ENCODE measurements around the gene NFX1. TPM values are rescaled to one million over a fixed set of nuclear protein-coding genes. Genes with fewer than 3 reads are reported as not detected.

NFX1 gene
- total RNA-seq, 1 donor from 2014 or later, result 13.0 TPM

- H3K27ac Mint-ChIP-seq, result no peak overlapping the region
- Histone ChIP-seq H4K20me1 (ENCODE audit: low read depth) (no peaks in the 10 kb centered on the region), H3K79me2 (ENCODE audit: low read depth) (no peaks in the 10 kb centered on the region), H3K36me3 (peaks cover 28% of the 10 kb centered on the region), H2AFZ (replicated peaks) (no peak overlapping the region), H3K9ac (no peak overlapping the region), H3K9me3 (ENCODE audit: low read depth) (peaks cover 8% of the 10 kb centered on the region), H3K4me1 (no peaks in the 10 kb centered on the region), H3K27me3 (no peaks in the 10 kb centered on the region), H3K4me2 (no peak overlapping the region), H3K4me3 (no peak overlapping the region), H3F3A (ENCODE audit: low read depth) (no peaks in the 10 kb centered on the region), H3K27ac (no peak overlapping the region)
- H3K4me1 Mint-ChIP-seq, result no peaks in the 10 kb centered on the region
- no peak for TF ChIP-seq CTCF (IDR thresholded peaks at IDR 0.05)
- TF ChIP-seq EZH2phosphoT487 (IDR thresholded peaks at IDR 0.05), result no peak
- no peak for TF ChIP-seq EZH2 (IDR thresholded peaks at IDR 0.05)
- peaks cover 3% of the 10 kb centered on the region for H3K27me3 Mint-ChIP-seq (ENCODE audit: insufficient read depth, low read depth)
- H3K9me3 Mint-ChIP-seq, result peaks cover 26% of the 10 kb centered on the region
- peaks cover 42% of the 10 kb centered on the region for H3K36me3 Mint-ChIP-seq
- no peak overlapping the region for H3K4me3 Mint-ChIP-seq
- no peak for DNase-seq (ENCODE audit: low spot score)
Observed at GRCh38 chr9:33340186-33340585, 49.9 kb downstream of the NFX1 start.

DNA sequence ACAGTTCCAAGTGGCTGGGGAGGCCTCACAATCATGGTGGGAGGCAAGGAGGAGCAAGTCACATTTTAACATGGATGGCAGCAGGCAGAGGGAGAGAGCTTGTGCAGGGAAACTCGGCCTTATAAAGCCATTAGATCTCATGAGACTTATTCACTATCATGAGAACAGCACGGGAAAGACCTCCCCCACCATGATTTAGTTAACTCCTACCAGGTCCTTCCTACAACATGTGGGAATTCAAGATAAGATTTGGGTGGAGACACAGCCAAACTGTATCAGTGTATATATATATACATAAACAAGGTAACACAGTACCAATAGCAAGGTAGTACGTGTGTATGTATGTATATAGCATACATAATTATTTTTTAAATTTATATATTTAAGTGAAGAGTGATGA, 50.9 kb downstream of the NFX1 start:
- Histone ChIP-seq H3K36me3 (peaks cover 28% of the 10 kb centered on the region), H3K4me3 (no peak overlapping the region), H3K9ac (no peak overlapping the region), H3F3A (ENCODE audit: low read depth) (no peaks in the 10 kb centered on the region), H2AFZ (replicated peaks) (no peak overlapping the region), H3K4me2 (no peak overlapping the region), H3K27me3 (no peaks in the 10 kb centered on the region), H3K27ac (no peak overlapping the region), H3K9me3 (ENCODE audit: low read depth) (peaks cover 8% of the 10 kb centered on the region), H3K79me2 (ENCODE audit: low read depth) (no peaks in the 10 kb centered on the region), H4K20me1 (ENCODE audit: low read depth) (no peaks in the 10 kb centered on the region), H3K4me1 (no peaks in the 10 kb centered on the region)
- DNase-seq (ENCODE audit: low spot score), result no peak
- no peak for TF ChIP-seq EZH2 (IDR thresholded peaks at IDR 0.05)
- no peak for TF ChIP-seq EZH2phosphoT487 (IDR thresholded peaks at IDR 0.05)
- no peak for TF ChIP-seq CTCF (IDR thresholded peaks at IDR 0.05)
- H3K27me3 Mint-ChIP-seq (ENCODE audit: insufficient read depth, low read depth), result peaks cover 3% of the 10 kb centered on the region
- H3K4me1 Mint-ChIP-seq, result no peaks in the 10 kb centered on the region
- H3K4me3 Mint-ChIP-seq, result no peak overlapping the region
- H3K9me3 Mint-ChIP-seq, result peaks cover 26% of the 10 kb centered on the region
- H3K36me3 Mint-ChIP-seq, result peaks cover 41% of the 10 kb centered on the region
- no peak overlapping the region for H3K27ac Mint-ChIP-seq

- peaks cover 19% of the 10 kb centered on the region for H3K9me3 Mint-ChIP-seq
- H3K4me3 Mint-ChIP-seq, result no peak overlapping the region
- Histone ChIP-seq H3K9ac (no peak overlapping the region), H3K27me3 (no peaks in the 10 kb centered on the region), H2AFZ (replicated peaks) (no peak overlapping the region), H3K79me2 (ENCODE audit: low read depth) (no peaks in the 10 kb centered on the region), H3K9me3 (ENCODE audit: low read depth) (peaks cover 7% of the 10 kb centered on the region), H3K36me3 (peaks cover 27% of the 10 kb centered on the region), H3K27ac (no peak overlapping the region), H3F3A (ENCODE audit: low read depth) (no peaks in the 10 kb centered on the region), H3K4me1 (no peaks in the 10 kb centered on the region), H3K4me3 (no peak overlapping the region), H4K20me1 (ENCODE audit: low read depth) (no peaks in the 10 kb centered on the region), H3K4me2 (no peak overlapping the region)
- TF ChIP-seq EZH2 (IDR thresholded peaks at IDR 0.05), result no peak
- no peak for TF ChIP-seq EZH2phosphoT487 (IDR thresholded peaks at IDR 0.05)
- no peak for TF ChIP-seq CTCF (IDR thresholded peaks at IDR 0.05)
- H3K4me1 Mint-ChIP-seq, result no peaks in the 10 kb centered on the region
- no peak overlapping the region for H3K27ac Mint-ChIP-seq
- H3K27me3 Mint-ChIP-seq (ENCODE audit: insufficient read depth, low read depth), result peaks cover 3% of the 10 kb centered on the region
- no peak for DNase-seq (ENCODE audit: low spot score)
- peaks cover 54% of the 10 kb centered on the region for H3K36me3 Mint-ChIP-seq
Observed at GRCh38 chr9:33344145-33344544, 53.8 kb downstream of the NFX1 start.
